HG03469 (cell line): ENCODE measurements around the gene TMEM214.

Experiments
- ATAC-seq: cut with Tn5 transposase; IDR thresholded peaks from one replicate; pipeline ENCODE4 v1.9.1; 2021; ENCODE audit warnings: mild to moderate bottlenecking, moderate library complexity, moderate number of reproducible peaks; ENCODE audit not compliant: unreplicated experiment

Gene TMEM214

DNA sequence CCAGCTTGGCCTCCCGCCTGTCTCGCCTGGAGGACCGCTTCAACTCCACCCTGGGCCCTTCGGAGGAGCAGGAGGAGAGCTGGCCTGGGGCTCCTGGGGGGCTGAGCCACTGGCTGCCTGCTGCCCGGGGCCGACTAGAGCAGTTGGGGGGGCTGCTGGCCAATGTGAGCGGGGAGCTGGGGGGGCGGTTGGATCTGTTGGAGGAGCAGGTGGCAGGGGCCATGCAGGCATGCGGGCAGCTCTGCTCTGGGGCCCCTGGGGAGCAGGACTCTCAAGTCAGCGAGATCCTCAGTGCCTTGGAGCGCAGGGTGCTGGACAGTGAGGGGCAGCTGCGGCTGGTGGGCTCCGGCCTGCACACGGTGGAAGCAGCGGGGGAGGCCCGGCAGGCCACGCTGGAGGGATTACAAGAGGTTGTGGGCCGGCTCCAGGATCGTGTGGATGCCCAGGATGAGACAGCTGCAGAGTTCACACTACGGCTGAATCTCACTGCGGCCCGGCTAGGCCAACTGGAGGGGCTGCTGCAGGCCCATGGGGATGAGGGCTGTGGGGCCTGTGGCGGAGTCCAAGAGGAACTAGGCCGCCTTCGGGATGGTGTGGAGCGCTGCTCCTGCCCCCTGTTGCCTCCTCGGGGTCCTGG lies 50.1 kb downstream of the TMEM214 start:
- ATAC-seq = no peak

DNA sequence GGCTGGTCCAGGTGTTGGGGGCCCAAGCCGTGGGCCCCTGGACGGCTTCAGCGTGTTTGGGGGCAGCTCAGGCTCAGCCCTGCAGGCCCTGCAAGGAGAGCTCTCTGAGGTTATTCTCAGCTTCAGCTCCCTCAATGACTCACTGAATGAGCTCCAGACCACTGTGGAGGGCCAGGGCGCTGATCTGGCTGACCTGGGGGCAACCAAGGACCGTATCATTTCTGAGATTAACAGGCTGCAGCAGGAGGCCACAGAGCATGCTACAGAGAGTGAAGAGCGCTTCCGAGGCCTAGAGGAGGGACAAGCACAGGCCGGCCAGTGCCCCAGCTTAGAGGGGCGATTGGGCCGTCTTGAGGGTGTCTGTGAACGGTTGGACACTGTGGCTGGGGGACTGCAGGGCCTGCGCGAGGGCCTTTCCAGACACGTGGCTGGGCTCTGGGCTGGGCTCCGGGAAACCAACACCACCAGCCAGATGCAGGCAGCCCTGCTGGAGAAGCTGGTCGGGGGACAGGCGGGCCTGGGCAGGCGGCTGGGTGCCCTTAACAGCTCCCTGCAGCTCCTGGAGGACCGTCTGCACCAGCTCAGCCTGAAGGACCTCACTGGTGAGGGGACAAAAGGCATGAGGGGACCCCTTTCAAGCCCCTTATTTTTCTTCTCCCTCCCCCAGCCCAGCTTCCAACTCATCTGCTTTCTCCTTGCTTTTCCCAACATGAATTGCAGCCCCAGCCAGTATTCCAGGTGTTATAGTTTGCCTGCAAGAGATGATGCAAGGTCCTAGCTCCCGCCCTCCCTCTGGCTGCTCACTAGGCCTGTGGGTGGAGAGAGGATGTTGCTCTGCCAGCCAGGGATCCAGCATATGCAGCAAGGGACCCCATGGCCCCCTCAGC lies 50.9 kb downstream of the TMEM214 start:
- ATAC-seq = no peak

DNA sequence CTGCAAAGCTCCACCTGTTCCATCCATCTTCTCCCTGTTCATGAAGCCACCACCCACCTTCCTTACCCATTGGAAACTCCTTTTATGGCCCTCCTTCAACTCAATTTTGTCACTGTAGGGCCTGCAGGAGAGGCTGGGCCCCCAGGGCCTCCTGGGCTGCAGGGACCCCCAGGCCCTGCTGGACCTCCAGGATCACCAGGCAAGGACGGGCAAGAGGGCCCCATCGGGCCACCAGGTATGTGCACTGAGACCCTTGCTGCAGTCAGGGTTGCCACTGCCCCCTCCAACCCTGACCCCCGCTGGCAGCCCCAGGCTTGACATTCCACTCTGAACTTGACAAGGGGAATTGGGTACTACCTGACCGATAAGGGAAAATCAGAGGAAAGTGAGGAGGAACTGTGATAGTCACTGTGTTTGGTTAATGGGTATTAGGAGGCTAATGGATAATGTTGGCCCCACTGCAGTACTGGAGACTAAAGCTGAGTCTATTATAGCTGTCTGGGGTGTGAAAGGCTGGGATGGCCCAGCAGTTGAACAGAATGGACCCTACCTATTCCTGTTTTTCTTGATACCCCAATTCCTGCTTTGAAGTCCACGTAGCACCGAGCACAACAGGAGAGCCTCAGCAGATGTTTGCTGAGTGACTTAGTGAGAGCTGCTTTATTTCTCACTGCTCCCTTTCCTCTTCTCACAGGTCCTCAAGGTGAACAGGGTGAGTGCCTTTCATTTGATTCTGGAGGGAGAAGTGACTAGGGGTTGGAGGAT lies 51.7 kb downstream of the TMEM214 start:
- ATAC-seq = no peak

DNA sequence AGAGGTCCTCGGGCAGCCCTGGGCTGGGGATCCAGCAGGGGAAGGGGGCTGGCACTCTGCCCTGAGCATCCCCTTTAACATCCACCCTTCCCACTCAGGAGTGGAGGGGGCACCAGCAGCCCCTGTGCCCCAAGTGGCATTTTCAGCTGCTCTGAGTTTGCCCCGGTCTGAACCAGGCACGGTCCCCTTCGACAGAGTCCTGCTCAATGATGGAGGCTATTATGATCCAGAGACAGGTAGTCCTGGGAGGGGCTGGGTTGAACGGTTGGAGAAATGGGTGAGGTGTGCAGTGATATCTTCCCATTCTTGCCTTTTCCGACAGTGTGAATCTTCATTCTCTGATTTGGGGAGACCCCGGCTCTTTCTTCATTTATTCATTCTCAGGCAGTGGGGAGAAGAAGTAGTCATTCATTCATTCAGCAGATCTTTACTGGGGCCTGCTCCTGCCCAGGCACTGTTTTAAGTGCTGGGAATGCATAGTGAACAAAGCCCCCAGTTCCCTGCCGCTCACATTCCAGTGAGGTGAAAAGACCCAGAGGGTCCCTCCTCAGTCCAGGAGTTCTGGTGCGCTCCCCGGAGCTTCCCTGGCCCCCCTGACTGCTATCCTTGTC lies 52.4 kb downstream of the TMEM214 start:
- no peak for ATAC-seq

DNA sequence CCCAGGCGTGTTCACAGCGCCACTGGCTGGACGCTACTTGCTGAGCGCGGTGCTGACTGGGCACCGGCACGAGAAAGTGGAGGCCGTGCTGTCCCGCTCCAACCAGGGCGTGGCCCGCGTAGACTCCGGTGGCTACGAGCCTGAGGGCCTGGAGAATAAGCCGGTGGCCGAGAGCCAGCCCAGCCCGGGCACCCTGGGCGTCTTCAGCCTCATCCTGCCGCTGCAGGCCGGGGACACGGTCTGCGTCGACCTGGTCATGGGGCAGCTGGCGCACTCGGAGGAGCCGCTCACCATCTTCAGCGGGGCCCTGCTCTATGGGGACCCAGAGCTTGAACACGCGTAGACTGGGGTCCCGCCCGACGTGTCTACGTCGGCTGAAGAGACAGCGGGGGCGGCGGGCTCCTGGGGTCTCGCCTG lies 52.9 kb downstream of the TMEM214 start:
- peak; percentile 5 for ATAC-seq

DNA sequence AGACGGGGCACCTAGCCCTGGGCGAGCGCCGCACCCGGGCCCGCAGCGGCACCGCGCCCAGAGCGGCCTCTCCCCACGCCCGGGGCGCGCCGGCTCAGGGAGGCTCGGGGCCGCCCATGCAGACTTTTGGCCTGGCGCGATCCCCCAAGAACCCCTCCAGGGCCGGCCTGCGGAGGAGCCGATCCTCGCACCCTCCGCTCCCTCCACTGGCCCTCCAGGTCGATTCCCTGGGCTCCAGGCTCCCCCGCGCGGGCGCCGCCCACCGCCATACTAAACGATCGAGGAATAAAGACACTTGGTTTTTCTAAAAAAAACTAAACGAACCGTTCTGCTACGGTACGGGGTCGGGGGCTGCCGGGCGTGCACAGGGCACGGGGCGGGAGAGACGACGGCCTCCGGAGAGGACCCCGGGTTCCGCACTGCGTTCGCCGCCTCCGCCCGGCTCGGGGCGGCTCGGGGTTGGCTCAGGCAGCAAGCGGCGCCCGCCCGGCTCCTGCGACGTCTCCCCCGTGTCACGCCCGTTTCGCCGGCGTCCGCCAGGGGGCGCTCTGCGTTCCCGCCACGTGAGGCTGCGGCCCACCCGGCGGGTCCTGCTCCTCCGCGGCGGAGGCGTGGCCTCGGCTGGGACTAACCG lies 53.4 kb downstream of the TMEM214 start:
- ATAC-seq = peak; percentile 51

DNA sequence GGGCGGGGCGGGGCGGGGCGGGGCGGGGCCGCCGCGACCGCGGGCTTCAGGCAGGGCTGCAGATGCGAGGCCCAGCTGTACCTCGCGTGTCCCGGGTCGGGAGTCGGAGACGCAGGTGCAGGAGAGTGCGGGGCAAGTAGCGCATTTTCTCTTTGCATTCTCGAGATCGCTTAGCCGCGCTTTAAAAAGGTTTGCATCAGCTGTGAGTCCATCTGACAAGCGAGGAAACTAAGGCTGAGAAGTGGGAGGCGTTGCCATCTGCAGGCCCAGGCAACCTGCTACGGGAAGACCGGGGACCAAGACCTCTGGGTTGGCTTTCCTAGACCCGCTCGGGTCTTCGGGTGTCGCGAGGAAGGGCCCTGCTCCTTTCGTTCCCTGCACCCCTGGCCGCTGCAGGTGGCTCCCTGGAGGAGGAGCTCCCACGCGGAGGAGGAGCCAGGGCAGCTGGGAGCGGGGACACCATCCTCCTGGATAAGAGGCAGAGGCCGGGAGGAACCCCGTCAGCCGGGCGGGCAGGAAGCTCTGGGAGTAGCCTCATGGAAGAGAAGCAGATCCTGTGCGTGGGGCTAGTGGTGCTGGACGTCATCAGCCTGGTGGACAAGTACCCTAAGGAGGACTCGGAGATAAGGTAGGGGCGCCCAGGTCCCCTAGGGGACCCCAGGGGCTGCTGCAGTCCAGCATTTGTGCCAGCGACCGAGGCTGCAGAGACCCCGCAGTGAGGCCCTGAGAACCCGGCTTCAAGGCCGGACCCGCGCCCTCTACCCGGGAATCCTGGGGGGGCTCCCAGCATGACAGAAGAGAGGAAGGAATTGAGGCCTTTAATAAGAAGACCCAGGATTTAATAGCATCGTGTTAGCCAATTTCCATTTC lies 54.2 kb downstream of the TMEM214 start, which contains the start of gene KHK:
KHK (plus strand) TSS at position 49 of the 870 bp plus-strand sequence; CDS start at position 537, 488 bp downstream.
- ATAC-seq = peak; percentile 0

DNA sequence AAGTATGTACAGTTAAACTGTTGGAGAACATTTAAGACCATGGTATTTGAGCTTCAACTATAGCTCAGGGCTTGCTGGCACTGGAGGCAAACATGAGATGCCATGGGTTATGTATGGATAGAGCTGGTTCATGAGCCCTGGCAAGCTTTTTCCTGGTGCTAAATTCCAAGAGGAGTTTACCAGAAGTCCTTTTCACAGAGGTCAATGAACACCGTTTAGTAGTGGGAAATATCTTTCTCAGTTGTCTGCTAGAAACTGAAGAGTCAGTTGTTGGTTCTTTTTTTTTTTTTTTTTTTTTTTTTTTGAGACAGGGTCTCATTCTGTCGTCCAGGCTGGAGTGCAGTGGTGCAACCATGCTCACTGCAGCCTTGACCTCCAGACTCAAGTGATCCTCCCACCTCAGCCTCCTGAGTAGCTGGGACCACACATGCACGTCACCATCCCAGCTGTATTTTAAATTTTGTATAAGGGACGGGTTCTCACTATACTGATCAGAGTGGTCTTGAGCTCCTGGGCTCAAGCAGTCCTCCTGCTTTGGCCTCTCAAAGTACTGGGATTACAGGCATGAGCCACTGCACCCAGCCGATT lies 55.2 kb downstream of the TMEM214 start:
- ATAC-seq = no peak

DNA sequence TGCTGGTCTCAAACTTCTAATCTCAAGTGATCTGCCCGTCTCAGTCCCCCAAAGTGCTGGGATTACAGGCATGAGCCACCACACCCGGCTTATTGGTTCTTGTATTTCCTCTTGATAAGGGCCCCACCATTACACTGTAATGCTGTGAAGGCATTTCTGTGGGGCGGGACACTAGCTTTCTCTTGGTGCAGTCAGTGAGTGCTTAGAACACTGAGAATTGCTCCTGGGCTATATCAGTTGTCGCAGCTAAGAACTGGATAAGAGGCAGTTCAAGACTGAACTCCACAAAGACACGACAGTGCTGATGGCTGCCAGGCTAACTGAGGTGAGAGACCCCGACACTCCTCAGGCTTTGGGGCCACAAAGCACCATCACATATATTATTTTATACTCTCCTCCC lies 55.9 kb downstream of the TMEM214 start:
- no peak for ATAC-seq

DNA sequence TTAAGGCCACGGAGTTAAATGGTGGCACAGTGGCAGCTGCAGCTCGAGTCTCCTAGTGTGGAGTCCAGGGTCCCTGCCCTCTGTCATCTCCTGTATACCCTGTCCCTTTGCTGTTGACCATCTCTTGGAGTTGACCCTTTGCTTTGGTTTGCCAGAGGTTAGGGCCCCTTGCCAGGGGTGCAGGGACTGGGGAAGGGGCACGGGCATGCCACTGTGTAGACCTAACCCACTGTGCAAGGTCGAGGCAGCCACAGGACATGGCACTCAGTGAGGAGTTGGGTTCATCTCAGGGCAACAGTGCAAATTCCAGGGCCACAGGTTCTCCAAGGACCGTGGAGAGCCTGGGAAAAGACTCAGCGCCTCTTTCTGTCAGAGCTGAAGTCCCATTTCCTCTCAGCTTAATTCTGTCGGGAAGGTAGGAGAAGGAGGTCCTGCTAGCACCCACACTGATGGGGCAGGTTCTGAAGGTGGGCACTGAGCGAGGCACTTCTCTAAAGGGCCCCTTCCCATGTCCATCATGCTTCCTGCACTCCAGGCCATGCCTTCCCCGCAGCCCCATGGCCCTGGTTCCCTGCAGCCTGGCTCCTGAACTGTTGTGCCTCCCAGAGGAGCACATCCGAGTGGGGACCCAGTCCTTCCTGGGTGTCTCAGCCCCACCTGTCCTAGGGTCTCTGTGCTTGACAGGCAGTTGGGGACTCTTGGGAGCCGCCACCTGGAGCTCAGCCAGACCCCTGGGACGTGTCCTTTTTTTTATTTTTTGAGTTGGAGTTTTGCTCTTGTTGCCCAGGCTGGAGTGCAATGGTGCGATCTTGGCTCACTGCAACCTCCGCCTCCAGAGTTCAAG lies 56.6 kb downstream of the TMEM214 start:
- no peak for ATAC-seq
